RWPE2 (cell line): Measurements from ENCODE around the gene CACNA2D2.

Experiments used
- ATAC-seq: fragments of 200-7000 bp; cut with Tn5 transposase; 3 replicates; pipeline ENCODE4 v1.9.1; 2021; ENCODE audit warnings: low read depth
- DNase-seq: peaks from one replicate; pipeline ENCODE4 v3.0.0-alpha.2; 2020; ENCODE audit warnings: low spot score
- H3K27ac ChIP-seq: fragments of 450-650 bp; 2 replicates; pipeline ENCODE4 v1.5.1; 2017; ENCODE audit warnings: mild to moderate bottlenecking; ENCODE audit not compliant: poor library complexity, severe bottlenecking
- H3K27me3 ChIP-seq: fragments of 250-450 bp; sonication (Bioruptor Pico); 2 replicates; pipeline ENCODE4 v1.5.1; 2021; ENCODE audit warnings: mild to moderate bottlenecking, moderate library complexity; ENCODE audit not compliant: insufficient read depth, poor library complexity, severe bottlenecking
- H3K36me3 ChIP-seq: fragments of 250-450 bp; sonication (Bioruptor Pico); 2 replicates; pipeline ENCODE4 v1.5.1; 2020; ENCODE audit warnings: low read depth, mild to moderate bottlenecking, moderate library complexity
- H3K4me1 ChIP-seq: fragments of 250-450 bp; sonication (Bioruptor Pico); 2 replicates; pipeline ENCODE4 v1.5.1; 2021; ENCODE audit warnings: mild to moderate bottlenecking, moderate library complexity; ENCODE audit not compliant: insufficient read depth, poor library complexity, severe bottlenecking
- H3K4me3 ChIP-seq: fragments of 250-450 bp; sonication (Bioruptor Pico); 2 replicates; pipeline ENCODE4 v1.5.1; 2021; ENCODE audit warnings: mild to moderate bottlenecking, moderate library complexity; ENCODE audit not compliant: severe bottlenecking
- H3K9me3 ChIP-seq: fragments of 250-450 bp; sonication (Bioruptor Pico); 2 replicates; pipeline ENCODE4 v1.5.1; 2021; ENCODE audit warnings: mild to moderate bottlenecking, moderate library complexity; ENCODE audit not compliant: severe bottlenecking
- TF ChIP-seq, protein P1 (sequence below): fragments of 450-650 bp; IDR thresholded peaks from one replicate; pipeline ENCODE4 v1.5.1; 2017; ENCODE audit warnings: mild to moderate bottlenecking, moderate library complexity; ENCODE audit not compliant: poor library complexity, severe bottlenecking

The CACNA2D2 gene

DNA sequence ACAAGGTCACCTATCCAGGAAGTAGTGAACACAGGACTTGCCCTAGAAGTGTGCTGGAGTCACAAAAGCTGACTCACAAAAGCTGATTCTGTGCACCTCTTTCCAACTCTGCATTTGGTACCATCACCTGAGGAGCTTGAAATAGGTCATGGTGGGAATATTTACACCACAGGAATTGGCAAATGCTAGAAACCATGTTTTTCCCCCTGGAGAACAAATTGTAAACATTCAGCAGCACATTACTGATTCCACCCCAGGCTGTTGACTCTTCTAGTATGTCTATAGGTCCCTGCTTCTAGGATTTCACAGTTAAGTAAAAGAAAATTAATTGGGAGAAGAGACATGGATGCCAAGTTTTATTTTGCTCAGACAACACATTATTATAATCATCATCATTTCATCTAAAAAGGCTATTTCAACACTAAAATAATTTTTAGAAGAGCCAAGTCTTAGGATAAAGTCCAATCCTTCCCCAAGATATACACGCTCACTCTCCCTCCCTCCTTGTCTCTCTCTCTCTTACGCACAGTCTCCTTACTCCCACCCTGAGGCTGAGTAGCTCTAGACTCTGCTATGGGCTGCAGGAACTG, 24.7 kb downstream of the CACNA2D2 start:
- TF ChIP-seq, protein P1, sequence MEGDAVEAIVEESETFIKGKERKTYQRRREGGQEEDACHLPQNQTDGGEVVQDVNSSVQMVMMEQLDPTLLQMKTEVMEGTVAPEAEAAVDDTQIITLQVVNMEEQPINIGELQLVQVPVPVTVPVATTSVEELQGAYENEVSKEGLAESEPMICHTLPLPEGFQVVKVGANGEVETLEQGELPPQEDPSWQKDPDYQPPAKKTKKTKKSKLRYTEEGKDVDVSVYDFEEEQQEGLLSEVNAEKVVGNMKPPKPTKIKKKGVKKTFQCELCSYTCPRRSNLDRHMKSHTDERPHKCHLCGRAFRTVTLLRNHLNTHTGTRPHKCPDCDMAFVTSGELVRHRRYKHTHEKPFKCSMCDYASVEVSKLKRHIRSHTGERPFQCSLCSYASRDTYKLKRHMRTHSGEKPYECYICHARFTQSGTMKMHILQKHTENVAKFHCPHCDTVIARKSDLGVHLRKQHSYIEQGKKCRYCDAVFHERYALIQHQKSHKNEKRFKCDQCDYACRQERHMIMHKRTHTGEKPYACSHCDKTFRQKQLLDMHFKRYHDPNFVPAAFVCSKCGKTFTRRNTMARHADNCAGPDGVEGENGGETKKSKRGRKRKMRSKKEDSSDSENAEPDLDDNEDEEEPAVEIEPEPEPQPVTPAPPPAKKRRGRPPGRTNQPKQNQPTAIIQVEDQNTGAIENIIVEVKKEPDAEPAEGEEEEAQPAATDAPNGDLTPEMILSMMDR, result no peak
- Histone ChIP-seq H3K9me3 (no peaks in the 10 kb centered on the region), H3K36me3 (no peaks in the 10 kb centered on the region), H3K27me3 (no peaks in the 10 kb centered on the region), H3K4me3 (no peak overlapping the region), H3K27ac (no peak overlapping the region), H3K4me1 (no peaks in the 10 kb centered on the region)
- DNase-seq (no peak), ATAC-seq (no peak)

DNA sequence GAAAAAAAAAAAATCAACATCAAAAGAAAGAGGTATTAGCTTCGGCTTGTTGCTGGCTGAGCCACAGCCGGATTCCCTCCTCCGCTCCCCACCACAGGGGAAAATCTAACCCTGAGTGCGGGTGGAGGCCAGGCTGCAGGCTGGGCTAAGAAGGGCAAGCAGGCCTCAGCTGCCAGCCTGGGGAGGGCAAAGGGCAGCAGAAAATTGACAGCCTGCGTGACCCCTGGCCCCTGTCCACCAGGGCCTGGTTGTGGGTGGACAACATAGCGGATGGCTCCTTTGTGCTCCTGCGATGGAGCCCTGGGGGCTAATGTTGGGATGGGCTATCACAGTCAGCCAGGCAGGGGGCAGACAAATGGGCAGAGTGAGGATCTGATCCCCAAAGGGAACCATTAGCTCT, 25.4 kb downstream of the CACNA2D2 start:
- Histone ChIP-seq H3K36me3 (no peaks in the 10 kb centered on the region), H3K9me3 (no peaks in the 10 kb centered on the region), H3K4me1 (no peaks in the 10 kb centered on the region), H3K27ac (no peak overlapping the region), H3K27me3 (no peaks in the 10 kb centered on the region), H3K4me3 (no peak overlapping the region)
- ATAC-seq (no peak), DNase-seq (no peak)
- TF ChIP-seq, protein P1, result no peak

DNA sequence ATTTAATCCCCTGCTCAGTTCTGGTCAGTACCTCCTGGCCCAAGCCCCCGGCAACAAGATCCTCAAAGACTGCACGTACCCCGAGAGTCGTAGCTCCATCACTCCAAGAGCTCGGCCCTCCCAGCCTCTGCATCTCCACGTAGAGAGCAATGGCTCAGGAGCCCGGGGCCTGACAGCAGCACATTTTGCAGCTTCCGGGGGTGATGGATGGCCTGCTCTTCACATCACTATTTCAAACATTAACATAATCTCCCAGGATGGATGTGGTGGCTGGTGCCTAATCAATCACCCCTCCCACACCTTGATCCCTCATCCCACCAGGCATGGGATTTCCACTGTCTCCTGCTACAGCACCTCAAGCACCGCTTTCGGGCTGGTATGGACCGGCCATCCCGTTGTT, 28.1 kb downstream of the CACNA2D2 start:
- no peak for DNase-seq
- H3K36me3 ChIP-seq, result no peaks in the 10 kb centered on the region
- ATAC-seq, result no peak
- no peaks in the 10 kb centered on the region for H3K4me1 ChIP-seq
- H3K9me3 ChIP-seq, result no peaks in the 10 kb centered on the region
- H3K4me3 ChIP-seq, result no peak overlapping the region
- no peak overlapping the region for H3K27ac ChIP-seq
- no peaks in the 10 kb centered on the region for H3K27me3 ChIP-seq
- TF ChIP-seq, protein P1, result no peak

DNA sequence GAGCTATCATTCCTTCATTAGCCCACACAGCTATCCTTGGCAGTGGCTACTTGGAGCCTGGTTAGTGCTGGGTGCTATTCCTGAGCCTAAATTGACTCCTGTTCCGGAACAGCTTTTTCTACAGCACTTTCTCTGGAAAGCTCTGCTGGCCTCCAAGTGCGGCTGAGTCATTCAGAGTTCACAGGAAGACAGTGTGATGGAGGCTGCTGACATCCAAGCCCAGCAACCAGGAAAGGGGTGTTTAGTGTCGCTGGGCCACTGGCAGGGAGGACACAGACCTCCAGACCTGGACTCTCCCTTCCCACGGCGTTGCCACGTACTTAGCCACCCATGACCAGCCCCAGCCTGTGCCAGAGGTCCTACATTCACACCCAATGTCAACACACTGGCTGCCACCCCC, 28.7 kb downstream of the CACNA2D2 start:
- DNase-seq (no peak), ATAC-seq (no peak)
- H3K36me3 ChIP-seq, result no peaks in the 10 kb centered on the region
- no peak overlapping the region for H3K27ac ChIP-seq
- H3K4me1 ChIP-seq, result no peaks in the 10 kb centered on the region
- TF ChIP-seq, protein P1, result no peak
- no peak overlapping the region for H3K4me3 ChIP-seq
- H3K27me3 ChIP-seq, result no peaks in the 10 kb centered on the region
- no peaks in the 10 kb centered on the region for H3K9me3 ChIP-seq

DNA sequence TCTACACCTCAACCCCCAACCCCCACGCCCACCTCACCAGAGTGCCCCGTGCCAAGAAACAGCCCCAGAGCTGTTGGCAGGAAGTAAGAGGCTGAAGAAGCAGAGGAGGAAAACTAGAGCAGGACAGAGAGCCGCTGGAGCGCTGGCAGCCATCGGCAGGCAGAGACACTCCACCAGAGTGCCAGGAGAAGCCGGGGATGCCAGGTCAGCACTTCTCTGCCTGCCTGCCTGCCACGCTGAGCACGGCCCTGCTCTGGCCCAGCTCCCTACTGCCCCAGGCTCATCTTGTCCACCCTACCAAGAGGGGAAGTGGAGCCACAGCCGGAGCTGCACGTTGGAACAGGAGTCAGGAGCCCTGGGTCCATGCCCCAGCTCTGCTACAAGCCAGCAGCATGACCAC, 29.7 kb downstream of the CACNA2D2 start:
- H3K4me1 ChIP-seq, result no peaks in the 10 kb centered on the region
- DNase-seq (no peak), ATAC-seq (0 out of 3 replicates have a peak, but pooled peaks have one; percentile 24)
- TF ChIP-seq, protein P1, result no peak
- no peak overlapping the region for H3K4me3 ChIP-seq
- no peaks in the 10 kb centered on the region for H3K36me3 ChIP-seq
- no peaks in the 10 kb centered on the region for H3K9me3 ChIP-seq
- no peak overlapping the region for H3K27ac ChIP-seq
- no peaks in the 10 kb centered on the region for H3K27me3 ChIP-seq
